Neuronal stem cell (in vitro differentiated cells): ENCODE measurements around the gene POP5.

Experiments
- DNase-seq: peaks from one replicate; pipeline ENCODE4 v3.0.0-alpha.2; 2013; ENCODE audit warnings: low spot score
- H2AFZ ChIP-seq: one replicate; pipeline ENCODE4 v1.6.1; 2013; ENCODE audit warnings: mild to moderate bottlenecking, low read length, inconsistent platforms
- H2AK5ac ChIP-seq: 2 replicates; pipeline ENCODE4 v1.6.1; 2013; ENCODE audit warnings: low read depth, mild to moderate bottlenecking, inconsistent platforms, low read length, moderate library complexity, mixed read lengths
- H2BK120ac ChIP-seq: 2 replicates; pipeline ENCODE4 v1.6.1; 2013; ENCODE audit warnings: low read depth, mild to moderate bottlenecking, inconsistent platforms, low read length, moderate library complexity, mixed read lengths
- H2BK12ac ChIP-seq: one replicate; pipeline ENCODE4 v1.6.1; 2013; ENCODE audit warnings: low read length, inconsistent platforms
- H2BK15ac ChIP-seq: 2 replicates; pipeline ENCODE4 v1.6.1; 2013; ENCODE audit warnings: mild to moderate bottlenecking, low read length, inconsistent platforms, mixed read lengths
- H2BK5ac ChIP-seq: one replicate; pipeline ENCODE4 v1.6.1; 2013; ENCODE audit warnings: inconsistent platforms, mild to moderate bottlenecking, low read length, moderate library complexity
- H3K14ac ChIP-seq: one replicate; pipeline ENCODE4 v1.6.1; 2013; ENCODE audit warnings: low read length, inconsistent platforms
- H3K18ac ChIP-seq: 2 replicates; pipeline ENCODE4 v1.6.1; 2013; ENCODE audit warnings: low read length, inconsistent platforms
- H3K23ac ChIP-seq: 2 replicates; pipeline ENCODE4 v1.6.1; 2013; ENCODE audit warnings: low read depth, mild to moderate bottlenecking, mixed read lengths, low read length, inconsistent platforms; ENCODE audit not compliant: poor library complexity
- H3K27ac ChIP-seq: replicated peaks from 3 replicates; pipeline ENCODE4 v1.5.1; 2013; ENCODE audit warnings: low read length, inconsistent platforms
- H3K27me3 ChIP-seq, 3 experiments: 2 replicates each; pipeline ENCODE4 v1.6.1; 2013; ENCODE audit warnings: low read length in 3 of 3, mild to moderate bottlenecking in 2 of 3, inconsistent platforms in 1 of 3, low read depth in 1 of 3, mixed read lengths in 1 of 3, moderate library complexity in 1 of 3; ENCODE audit not compliant: control insufficient read depth in 3 of 3, insufficient read depth in 3 of 3
- H3K36me3 ChIP-seq, 2 donors: replicated peaks in 1 of 2; 2 replicates each; pipeline ENCODE4 v1.6.1; 2013; ENCODE audit warnings: low read length in 2 of 2; ENCODE audit not compliant: control insufficient read depth in 2 of 2, insufficient read depth in 2 of 2
- H3K4ac ChIP-seq: 2 replicates; pipeline ENCODE4 v1.6.1; 2013; ENCODE audit warnings: inconsistent platforms, mild to moderate bottlenecking, low read length, moderate library complexity
- H3K4me1 ChIP-seq, 2 donors: 1 replicate in 1 of 2; 2 replicates in 1 of 2; pipeline ENCODE4 v1.6.1; 2013; ENCODE audit warnings: low read length in 2 of 2, low read depth in 1 of 2; ENCODE audit not compliant: control insufficient read depth in 2 of 2, insufficient read depth in 1 of 2
- H3K4me2 ChIP-seq: one replicate; pipeline ENCODE4 v1.6.1; 2013; ENCODE audit warnings: mild to moderate bottlenecking, low read length, inconsistent platforms; ENCODE audit not compliant: insufficient read depth, poor library complexity, severe bottlenecking
- H3K4me3 ChIP-seq, 2 donors: 2 replicates each; pipeline ENCODE4 v1.5.1; 2013; ENCODE audit warnings: low read length in 2 of 2, mild to moderate bottlenecking in 2 of 2, inconsistent platforms in 1 of 2, moderate library complexity in 1 of 2
- H3K79me1 ChIP-seq: one replicate; pipeline ENCODE4 v1.6.1; 2013; ENCODE audit warnings: low read depth, mild to moderate bottlenecking, inconsistent platforms, low read length, moderate library complexity
- H3K9ac ChIP-seq: one replicate; pipeline ENCODE4 v1.6.1; 2013; ENCODE audit warnings: mild to moderate bottlenecking, low read depth, low read length, inconsistent platforms; ENCODE audit not compliant: poor library complexity
- H3K9me3 ChIP-seq, 2 donors: replicated peaks in 1 of 2; 2 replicates each; pipeline versions ENCODE3 to v1.6.1; 2013; ENCODE audit warnings: low read length in 2 of 2, mild to moderate bottlenecking in 2 of 2, inconsistent platforms in 1 of 2, low read depth in 1 of 2, mixed read lengths in 1 of 2, moderate library complexity in 1 of 2; ENCODE audit not compliant: control insufficient read depth in 2 of 2, insufficient read depth in 1 of 2
- H4K8ac ChIP-seq: one replicate; pipeline ENCODE4 v1.6.1; 2013; ENCODE audit warnings: low read depth, mild to moderate bottlenecking, inconsistent platforms, low read length, moderate library complexity
- H4K91ac ChIP-seq: one replicate; pipeline ENCODE4 v1.6.1; 2013; ENCODE audit warnings: low read length, low read depth, mild to moderate bottlenecking, inconsistent platforms; ENCODE audit not compliant: poor library complexity
- WGBS, 2 donors: extraction: QIAGEN DNeasy Blood & Tissue Kit; methylation state at CpG; one replicate each; pipeline ENCODE4 v1.1.7; 2013; ENCODE audit warnings: missing lambda C conversion rate in 2 of 2, mixed read lengths in 1 of 2; ENCODE audit not compliant: insufficient read length in 2 of 2, insufficient replicate concordance in 1 of 2; ENCODE audit errors: extremely low coverage in 2 of 2; 5-methylcytosine and 5-hydroxymethylcytosine counted together

Gene POP5

GRCh38 chr12:120529641-120530417 is 51.4 kb downstream of the POP5 start:
- no CpG with 5 or more reads among the region's 19 CpGs for WGBS, 2 donors
- no peak overlapping the region for H2BK15ac ChIP-seq

GRCh38 chr12:120528861-120529525 is 52.2 kb downstream of the POP5 start, which contains the start of gene COQ5:
Gene COQ5 (minus strand): TSS chr12:120529158. CDS start chr12:120529141, 17 bp downstream.
- Histone ChIP-seq H2AK5ac (no peak within 1 kb of the TSS), H2BK120ac (no peak within 1 kb of the TSS), H3K36me3 (peaks cover 2 to 17% of the 10 kb centered on the region in 2 donors), H3K4me2 (peak within 1 kb of the TSS; percentile 83), H2AFZ (peak within 1 kb of the TSS; percentile 94), H2BK5ac (no peak within 1 kb of the TSS), H2BK15ac (no peak within 1 kb of the TSS), H3K14ac (no peak within 1 kb of the TSS), H3K4me1 (peaks cover 0 to 7% of the 10 kb centered on the region in 2 donors), H3K23ac (peak within 1 kb of the TSS; percentile 75), H3K18ac (peak within 1 kb of the TSS; percentile 98), H4K8ac (peak within 1 kb of the TSS; percentile 86), H3K27me3 (no peaks in the 10 kb centered on the region), H3K4ac (no peak within 1 kb of the TSS), H3K9ac (peak within 1 kb of the TSS; percentile 96), H3K27ac (peak within 1 kb of the TSS; percentile 94), H2BK12ac (no peak within 1 kb of the TSS), H4K91ac (no peak within 1 kb of the TSS), H3K4me3 (peak within 1 kb of the TSS; percentile 87 to 98), H3K9me3 (no peaks in the 10 kb centered on the region), H3K79me1 (no peaks in the 10 kb centered on the region)
- peak; percentile 88 for DNase-seq
- no CpG with 5 or more reads among the region's 38 CpGs for WGBS, 2 donors

More at GRCh38 chr12:120529641-120530417, 51.4 kb downstream of the POP5 start:
- no peak overlapping the region for H3K9ac ChIP-seq
- H2AFZ ChIP-seq = peak overlapping the region; percentile 94
- no peaks in the 10 kb centered on the region for H3K9me3 ChIP-seq
- peak; percentile 11 for DNase-seq
- no peak overlapping the region for H4K91ac ChIP-seq
- peaks cover 5% of the 10 kb centered on the region for H3K79me1 ChIP-seq
- H3K36me3 ChIP-seq = peaks cover 2 to 14% of the 10 kb centered on the region in 2 donors
- no peak overlapping the region for H2BK120ac ChIP-seq
- H3K18ac ChIP-seq = no peak overlapping the region
- H3K4me1 ChIP-seq = peaks cover 0 to 7% of the 10 kb centered on the region in 2 donors
- no peak overlapping the region for H3K4me2 ChIP-seq
- no peak overlapping the region for H2AK5ac ChIP-seq
- H3K27ac ChIP-seq = no peak overlapping the region
- no peak overlapping the region for H2BK12ac ChIP-seq
- no peak overlapping the region for H2BK5ac ChIP-seq
- H3K4me3 ChIP-seq = peak overlapping the region in 1 of 2 donors; percentile 87
- no peak overlapping the region for H3K23ac ChIP-seq
- H4K8ac ChIP-seq = no peak overlapping the region
- no peak overlapping the region for H3K4ac ChIP-seq
- H3K14ac ChIP-seq = no peak overlapping the region
- no peaks in the 10 kb centered on the region for H3K27me3 ChIP-seq
